HTR-8/SVneo (cell line): ENCODE data around the gene IER2.
"Not testable (repeated sequence)": the region's sequence is repeated elsewhere in the genome, so short reads cannot be mapped to it uniquely, and the experiment has no call there.

Experiments
- DNase-seq: peaks from one replicate; pipeline ENCODE4 v3.0.0; 2011; ENCODE audit warnings: low spot score, mixed read lengths; ENCODE audit not compliant: insufficient read length
- FAIRE-seq: peaks from 2 replicates; lab custom pipeline; 2011; peaks lifted over from hg19 to GRCh38; lab: Jason Lieb, UNC

IER2 gene

DNA sequence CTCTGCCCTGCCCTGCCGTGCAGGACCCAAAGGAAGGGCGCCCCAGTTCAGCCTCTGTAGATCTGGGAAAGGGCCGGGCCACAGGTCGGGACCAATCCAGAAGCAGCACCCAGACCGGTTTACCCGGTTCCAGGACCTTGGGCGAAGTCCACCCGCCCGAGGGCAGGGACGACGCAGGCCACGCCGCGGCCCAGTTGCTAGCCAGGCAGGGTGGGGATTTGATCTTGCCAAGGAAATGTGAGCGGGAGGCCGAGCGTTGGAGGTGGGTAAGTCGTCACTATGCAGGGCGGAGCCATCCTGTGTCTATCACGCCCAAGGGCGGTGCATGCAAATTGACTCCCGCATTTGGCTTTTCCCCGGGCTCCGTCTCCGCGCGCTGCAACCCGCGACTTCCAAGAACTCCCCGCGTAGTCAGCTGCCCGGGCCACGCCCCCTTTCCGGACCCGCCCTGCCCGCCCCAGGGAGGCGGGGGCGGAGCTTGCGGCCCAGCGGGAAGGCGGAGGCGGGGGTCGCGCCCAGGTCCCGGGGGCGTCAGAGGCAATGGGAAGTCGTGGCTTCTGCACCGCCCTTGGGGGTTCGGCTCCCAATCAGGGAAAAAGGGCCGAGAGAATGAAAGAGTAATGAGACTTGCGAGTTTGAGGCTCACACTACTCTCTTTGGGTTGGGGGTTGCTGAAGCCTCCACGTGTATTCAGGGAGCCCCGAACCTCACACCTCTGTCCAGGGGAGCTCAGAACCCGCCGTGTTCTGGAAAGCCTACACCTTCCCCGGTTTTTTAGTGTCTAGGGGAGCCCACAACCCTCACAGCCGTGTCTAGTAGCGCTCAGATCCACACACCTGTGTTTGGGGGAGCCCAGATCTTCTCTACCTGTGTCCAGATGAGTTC lies 12.8 kb downstream of the IER2 start:
- DNase-seq: peak; percentile 86
- peak; percentile 77 for FAIRE-seq

DNA sequence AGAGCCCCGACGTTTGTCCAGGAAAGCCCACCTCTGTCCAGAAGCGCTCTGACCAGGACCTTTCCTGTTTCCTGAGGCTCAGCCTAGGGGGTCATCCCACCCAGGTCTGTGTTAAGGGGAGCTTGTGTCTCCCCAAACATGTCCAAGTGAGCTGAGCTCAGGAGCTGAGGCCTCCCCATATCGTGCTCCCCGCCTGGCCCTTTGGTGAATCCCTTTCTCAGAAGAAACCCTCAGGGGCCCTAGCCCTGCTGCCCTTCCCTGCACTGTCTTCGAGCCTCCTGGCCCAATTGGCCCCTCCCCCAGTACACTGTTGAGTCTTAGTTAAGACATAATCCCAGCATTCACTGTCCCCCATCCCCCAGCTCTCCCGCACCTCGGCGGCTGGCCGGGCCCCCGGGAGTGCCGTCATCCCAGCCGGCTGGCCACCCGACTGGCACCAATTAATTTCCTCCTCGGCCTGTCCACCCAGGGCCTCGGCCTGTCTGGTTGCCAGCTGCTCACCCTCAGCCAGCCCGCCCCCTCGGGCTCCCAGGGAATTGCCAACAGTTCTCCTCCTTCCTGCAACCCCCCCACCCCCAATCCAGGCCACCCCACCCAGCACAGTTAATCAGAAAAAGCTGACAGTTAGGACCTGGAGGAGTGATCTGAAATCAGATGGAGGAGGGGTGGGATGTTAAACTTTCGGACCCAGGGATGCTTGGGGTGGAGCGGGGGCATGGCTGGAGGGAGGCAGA lies 13.6 kb downstream of the IER2 start:
- no peak for FAIRE-seq

DNA sequence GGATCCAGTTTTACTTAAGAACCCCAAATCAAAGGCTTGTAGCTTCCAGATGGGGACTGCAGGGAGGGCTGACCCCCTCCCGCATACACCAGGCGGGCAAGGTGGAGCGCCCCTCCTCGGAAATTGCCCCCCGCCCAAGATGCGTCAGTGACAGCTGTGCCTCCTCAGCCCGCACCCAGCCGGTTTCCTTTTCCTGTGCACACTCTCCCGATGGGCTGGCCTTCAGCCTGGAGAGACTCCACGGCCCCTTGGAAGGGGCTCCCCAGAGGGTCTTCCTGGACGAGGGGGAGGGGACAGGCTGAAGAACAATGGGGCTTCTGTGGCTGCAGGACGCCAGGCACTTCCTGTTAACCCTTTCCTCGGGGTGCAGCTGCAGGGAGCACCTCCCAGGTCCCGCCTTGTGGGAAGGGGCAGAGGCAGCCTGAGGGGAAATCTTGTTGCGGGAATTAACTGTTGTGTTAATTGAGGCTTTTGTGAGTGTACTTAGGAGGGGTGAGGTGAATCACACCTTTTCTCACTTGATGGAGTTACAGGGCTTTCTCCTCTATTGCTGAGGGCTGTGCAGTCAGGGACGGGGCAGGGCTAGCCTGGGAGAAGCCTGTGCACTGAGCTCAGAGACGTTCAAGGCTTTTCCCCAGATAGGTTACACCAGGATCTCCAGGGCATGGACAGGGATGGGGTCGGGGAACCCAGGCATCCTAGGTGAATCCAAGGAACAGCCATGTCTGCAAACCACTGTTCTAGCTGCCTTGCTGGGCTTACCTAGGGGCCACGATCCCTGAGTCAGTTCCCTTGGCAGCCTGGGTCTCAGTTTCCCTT lies 14.3 kb downstream of the IER2 start:
- peak; percentile 33 for DNase-seq
- FAIRE-seq: no peak

More for the DNA sequence above, 13.6 kb downstream of the IER2 start:
- DNase-seq: peak; percentile 86

DNA sequence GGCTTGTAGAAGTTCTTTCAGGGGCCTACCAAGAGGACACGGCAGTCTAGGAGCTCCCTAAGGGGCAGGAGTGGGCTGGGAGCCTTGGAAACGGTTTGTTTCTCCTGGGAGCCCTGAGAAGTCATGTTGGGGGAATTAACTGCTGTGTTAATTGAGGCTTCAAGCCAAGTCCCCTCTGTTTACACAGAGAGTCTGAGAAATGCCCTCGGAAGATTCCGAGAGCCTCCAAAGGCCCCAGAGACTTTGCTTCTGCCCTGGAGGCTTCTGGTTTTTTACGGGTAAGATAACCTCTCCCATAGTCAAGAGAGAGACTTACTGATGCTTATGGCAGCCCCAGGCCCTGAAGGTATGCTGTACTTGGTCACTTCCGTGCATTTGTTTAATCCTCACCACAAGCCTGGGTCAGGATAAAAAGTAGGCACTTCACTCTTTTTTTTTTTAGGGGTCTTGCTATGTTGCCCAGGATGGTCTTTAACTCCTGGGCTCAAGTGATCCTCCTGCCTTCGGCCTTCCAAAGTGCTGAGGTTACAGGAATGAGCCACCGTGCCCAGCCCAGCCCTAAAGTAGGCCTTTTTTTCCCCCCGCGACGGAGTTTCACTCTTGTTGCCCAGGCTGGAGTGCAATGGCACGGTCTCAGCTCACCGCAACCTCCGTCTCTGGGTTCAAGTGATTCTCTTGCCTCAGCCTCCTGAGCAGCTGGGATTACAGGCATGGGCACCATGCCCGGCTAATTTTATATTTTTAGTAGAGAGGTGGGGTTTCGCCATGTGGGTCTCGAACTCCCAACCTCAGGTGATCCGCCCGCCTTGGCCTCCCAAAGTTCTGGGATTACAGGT lies 15.2 kb downstream of the IER2 start:
- FAIRE-seq (no peak), DNase-seq (no peak)

DNA sequence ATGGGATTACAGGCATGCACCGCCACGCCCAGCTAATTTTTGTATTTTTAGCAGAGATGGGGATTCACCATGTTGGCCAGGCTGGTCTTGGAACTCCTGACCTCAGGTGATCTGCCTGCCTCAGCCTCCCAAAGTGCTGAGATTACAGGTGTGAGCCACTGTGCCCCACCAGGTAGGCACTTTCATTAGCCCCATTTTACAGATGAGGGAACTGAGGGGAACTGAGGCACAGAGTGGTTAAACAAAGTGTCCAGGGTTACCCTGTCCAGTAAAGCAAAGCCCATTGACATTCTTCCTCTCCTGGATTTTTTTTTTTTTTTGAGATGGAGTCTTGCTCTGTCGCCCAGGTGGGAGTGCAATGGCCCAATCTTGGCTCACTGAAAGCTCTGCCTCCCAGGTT lies 15.9 kb downstream of the IER2 start:
- not testable (repeated sequence) for DNase-seq, FAIRE-seq

DNA sequence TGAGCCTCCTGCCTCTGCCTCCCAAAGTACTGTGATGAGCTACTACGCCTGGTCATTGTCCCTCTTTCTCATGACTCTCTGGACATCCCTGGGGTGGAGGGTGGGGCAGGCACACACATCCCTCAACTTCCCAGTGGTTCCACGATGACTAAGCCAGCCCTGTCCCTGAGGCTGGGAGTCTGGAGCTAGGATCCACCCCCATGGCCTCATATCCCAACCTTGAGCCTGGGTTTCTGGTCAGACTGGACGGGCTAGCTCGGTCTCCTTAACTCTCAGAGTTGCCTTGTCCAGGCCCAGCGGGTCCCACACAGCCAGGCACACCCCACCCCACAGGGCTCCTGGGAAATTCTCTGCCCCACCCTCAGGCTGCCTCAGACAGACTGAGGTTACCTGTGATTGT lies 19.6 kb downstream of the IER2 start:
- FAIRE-seq: no peak
- peak; percentile 69 for DNase-seq

DNA sequence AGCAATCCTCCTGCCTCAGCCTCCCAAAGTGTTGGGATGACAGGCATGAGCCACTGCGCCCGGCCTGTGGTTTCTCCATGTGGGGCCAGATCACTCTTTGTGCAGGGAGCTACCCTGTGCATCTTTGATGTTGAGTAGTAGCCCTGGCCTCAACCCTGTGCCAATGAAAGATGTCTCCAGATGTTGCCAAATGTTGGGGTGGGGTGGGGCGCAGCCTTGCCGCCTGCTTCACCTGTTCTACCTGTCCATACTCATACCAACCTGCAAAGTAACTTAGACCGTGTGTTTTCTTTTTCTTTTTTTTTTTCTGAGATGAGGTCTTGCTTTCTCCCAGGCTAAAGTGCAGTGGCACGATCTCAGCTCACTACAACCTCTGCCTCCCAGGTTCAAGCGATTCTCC lies 20.9 kb downstream of the IER2 start:
- no peak for FAIRE-seq

DNA sequence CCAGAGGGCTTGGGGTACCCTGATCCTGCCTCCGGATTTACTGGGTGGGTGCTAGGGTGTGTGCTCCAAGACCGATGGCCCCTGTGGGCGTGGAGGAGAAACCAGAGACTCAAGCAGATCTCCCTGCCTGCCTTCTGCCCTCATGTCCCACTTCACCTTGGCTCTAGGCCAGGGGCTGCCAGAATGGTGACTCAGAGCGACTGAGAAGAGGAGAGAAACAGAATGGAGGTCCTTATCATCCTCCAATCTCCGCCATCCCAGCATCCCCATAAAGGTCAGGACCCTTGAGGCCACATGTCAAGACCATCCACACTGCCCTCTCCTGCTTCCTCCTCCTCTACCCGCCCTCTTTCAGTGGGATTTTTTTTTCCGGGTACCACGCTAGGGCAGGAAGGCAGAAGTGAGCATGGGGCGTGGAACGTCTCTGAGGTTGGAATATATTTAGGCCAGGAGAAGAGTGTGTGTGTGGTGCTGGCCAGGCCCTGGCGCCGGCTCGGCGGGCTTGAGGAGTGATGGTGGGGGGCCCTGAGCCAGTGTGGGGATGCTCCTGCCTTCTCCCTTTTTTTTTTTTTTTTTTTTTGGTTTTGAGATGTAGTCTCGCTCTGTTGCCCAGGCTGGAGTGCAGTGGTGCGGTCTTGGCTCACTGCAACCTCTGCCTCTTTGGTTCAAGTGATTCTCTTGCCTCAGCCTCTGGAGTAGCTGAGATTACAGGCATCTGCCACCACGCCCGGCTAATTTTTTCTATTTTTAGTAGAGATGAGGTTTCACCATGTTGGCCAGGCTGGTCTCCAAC lies 22.3 kb downstream of the IER2 start:
- FAIRE-seq: peak; percentile 42
- peak; percentile 84 for DNase-seq

More for the DNA sequence above, 20.9 kb downstream of the IER2 start:
- DNase-seq: no peak

DNA sequence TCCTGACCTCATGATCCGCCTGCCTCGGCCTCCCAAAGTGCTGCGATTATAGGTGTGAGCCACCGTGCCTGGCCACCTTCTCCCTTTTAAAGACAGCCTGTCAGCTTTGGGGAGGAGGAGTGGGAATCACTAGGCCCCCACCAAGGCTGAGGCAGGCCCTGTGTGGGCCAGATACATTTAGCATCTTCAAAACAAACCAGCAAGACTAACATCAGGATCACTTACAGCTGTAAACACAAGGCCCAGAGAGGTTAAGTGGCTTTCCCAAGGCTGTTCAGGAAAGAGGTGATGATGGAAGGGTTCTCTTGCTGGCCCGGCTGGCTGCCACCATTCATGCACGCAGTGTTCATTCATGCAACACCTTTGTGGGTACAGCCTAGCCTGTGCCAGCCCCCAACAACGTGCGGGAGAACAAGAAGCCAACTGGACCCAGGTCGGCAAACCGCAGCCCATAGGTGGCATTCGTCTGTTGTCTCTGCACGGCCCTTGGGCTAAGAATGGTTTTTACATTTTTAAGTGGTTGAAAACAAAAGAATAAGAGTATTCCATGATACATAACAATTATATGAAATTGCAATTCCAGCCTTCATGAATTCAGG lies 23.0 kb downstream of the IER2 start:
- FAIRE-seq: no peak
- DNase-seq: no peak

DNA sequence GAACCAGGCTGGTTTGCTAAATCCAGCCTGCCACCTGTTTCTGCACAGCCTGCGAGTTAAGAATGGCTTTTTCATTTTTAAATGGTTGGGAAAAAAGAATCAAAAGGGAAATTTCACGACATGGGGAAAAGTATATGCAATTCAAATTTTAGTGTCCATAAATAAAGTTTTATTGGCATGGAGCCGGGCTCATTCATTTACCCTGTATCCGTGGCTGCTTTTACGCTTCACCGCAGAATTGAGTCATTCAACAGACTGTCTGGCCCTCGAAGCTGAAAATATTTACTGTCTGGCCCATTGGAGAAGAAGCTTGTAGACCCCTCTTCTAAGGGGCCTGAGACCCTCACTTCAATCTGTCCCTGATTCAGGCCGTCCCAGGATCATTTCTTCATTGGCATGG lies 26.1 kb downstream of the IER2 start:
- DNase-seq: no peak
- no peak for FAIRE-seq

DNA sequence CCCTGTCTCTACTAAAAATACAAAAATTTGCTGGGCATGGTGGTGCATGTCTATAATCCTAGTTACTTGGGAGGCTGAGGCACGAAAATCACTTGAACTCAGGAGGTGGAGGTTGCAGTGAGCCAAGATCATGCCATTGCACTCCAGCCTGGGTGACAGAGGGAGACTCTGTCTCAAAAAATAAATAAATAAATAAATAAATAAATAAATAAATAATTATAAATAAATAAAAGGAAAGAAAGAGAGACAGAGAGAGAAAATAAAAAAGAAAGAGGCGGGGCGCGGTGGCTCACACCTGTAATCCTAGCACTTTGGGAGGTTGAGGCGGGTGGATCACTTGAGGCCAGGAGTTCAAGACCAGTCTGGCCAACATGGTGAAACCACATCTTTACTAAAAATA lies 27.4 kb downstream of the IER2 start:
- not testable (repeated sequence) for DNase-seq, FAIRE-seq

DNA sequence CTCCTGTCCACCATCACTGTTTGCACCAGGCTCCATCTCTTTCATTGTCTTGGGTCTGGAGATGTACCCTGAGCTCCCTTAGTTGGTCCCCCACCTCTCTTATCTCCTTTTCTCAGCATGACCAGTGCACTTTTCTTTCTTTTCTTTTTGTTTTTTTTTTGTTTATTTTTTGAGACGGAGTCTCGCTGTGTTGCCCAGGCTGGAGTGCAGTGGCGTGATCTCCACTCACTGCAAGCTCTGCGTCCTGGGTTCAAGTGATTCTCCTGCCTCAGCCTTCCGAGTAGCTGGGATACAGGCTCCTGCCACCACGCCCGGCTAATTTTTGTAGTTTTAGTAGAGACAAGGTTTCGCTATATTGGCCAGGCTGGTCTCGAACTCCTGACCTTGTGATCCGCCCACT lies 28.1 kb downstream of the IER2 start:
- not testable (repeated sequence) for DNase-seq, FAIRE-seq

DNA sequence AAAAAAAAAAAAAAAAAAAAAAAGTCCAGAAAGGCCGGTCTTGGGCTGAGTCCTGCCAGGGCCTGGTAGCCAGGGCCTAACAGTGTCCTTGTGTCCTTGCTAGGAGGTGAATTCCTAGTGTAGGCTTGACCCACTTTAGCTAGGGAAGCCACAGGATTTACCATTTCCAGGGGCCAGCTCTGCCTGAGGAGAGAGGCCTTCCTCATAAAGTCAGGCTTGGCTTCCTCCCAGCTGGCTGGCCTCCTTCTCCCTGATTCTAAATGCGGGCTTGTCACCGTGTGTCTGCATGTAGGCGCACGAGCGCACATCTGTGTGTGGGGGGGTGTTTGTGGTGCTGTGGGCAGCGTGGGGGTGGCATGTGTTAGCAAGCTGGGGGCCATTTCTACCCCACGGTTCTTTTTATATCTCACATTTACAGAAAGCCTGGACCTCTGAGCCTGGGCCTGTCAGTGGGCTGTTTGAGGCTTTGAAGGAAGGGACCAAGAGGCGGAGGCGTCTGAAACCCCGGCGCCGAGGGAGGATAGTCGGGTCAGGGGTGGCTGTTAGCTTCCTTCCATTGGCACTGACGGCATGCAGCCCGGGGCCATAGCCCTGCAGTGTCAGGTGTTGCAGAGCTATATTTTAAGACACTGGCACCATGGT lies 31.7 kb downstream of the IER2 start:
- DNase-seq (no peak), FAIRE-seq (no peak)

DNA sequence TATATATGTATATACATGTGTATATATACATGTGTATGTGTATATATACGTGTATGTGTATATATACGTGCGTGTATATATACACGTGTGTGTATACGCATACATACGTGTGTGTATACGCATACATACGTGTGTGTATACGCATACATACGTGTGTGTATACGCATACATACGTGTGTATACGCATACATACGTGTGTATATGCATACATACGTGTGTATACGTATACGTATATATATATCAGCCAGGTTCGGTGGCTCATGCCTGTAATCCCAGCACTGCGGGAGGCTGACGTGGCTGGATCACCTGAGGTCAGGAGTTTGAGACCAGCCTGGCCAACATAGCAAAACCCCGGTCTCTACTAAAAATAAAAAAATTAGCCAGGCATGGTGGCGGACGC lies 34.7 kb downstream of the IER2 start:
- peak; percentile 98 for FAIRE-seq
- not testable (repeated sequence) for DNase-seq

DNA sequence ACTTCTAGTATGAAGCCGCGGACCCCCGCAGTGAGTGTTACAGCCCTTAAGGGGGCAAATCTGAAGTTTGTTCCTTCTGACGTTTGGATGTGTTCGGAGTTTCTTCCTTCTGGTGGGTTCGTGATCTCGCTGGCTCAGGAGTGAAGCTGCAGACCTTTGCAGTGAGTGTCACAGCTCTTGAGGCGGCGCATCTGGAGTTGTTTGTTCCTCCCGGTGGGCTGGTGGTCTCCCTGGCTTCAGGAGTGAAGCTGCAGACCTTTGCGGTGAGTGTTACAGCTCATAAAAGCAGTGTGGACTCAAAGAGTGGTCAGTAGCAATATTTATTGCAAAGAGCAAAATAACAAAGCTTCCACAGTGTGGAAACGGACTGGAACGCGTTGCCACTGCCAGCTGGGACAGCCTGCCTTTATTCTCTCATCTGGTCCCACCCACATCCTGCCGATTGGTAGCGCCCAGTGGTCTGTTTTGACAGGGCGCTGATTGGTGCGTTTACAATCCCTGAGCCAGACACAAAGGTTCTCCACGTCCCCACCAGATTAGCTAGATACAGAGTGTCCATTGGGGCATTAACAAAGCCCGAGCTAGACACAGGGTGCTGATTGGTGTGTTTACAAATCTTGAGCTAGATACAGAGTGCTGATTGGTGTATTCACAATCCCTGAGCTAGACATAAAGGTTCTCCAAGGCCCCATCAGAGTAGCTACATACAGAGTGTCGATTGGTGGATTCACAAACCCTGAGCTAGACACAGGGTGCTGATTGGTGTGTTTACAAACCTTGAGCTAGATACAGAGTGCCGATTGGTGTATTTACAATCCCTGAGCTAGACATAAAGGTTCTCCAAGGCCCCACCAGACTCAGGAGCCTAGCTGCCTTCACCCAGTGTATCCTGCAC lies 35.8 kb downstream of the IER2 start:
- not testable (repeated sequence) for DNase-seq, FAIRE-seq

DNA sequence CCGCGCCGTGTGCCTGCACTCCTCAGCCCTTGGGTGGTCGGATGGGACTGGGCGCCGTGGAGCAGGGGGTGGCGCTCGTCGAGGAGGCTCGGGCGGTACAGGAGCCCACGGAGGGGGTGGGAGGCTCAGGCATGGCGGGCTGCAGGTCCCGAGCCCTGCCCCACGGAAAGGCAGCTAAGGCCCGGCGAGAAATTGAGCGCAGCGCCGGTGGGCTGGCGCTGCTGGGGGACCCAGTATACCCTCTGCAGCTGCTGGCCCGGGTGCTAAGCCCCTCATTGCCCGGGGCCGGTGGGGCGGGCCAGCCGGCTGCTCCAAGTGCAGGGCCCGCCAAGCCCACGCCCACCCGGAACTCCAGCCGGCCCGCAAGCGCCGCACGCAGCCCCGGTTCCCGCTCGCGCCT lies 36.5 kb downstream of the IER2 start:
- not testable (repeated sequence) for FAIRE-seq, DNase-seq

DNA sequence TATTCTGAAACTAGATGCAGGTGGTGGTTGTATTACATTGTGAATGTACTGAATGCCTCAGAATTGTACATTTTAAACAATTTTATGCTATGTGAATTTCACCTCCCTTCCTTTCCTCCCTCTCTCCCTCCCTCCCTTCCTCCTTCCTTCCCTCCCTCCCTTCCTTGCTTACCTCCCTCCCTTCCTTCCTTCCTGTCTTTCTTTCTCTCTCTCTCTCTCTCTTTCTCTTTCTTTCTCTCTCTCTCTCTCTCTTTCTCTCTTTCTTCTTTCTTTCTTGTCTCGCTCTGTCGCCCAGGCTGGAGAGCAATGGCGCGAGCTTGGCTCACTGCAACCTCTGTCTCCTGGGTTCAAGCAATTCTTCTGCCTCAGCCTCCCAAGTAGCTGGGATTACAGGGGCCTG lies 37.2 kb downstream of the IER2 start:
- FAIRE-seq (no peak), DNase-seq (no peak)
